T-helper 1 cell treated with Interleukin-12 subunit alpha and Interleukin-12 subunit beta and Interleukin-4 antibody, amounts not matched to agents 30 μg/mL and 1 μg/mL, for 36 hours (primary cell): Measurements from ENCODE around the gene IFNAR1.
A peak's percentile ranks its signal among the peaks of the same experiment; 100 is the strongest.

Experiments
- H3K27ac Mint-ChIP-seq: one replicate; pipeline ENCODE4 v1.8.0; 2021; ENCODE audit warnings: mild to moderate bottlenecking, mixed read lengths
- H3K27me3 Mint-ChIP-seq: one replicate; pipeline ENCODE4 v1.8.0; 2021; ENCODE audit warnings: low read depth, mixed read lengths
- H3K36me3 Mint-ChIP-seq: one replicate; pipeline ENCODE4 v1.8.0; 2021; ENCODE audit warnings: low read depth, mixed read lengths
- H3K4me1 Mint-ChIP-seq: one replicate; pipeline ENCODE4 v1.8.0; 2021; ENCODE audit warnings: low read depth, mixed read lengths
- H3K4me3 Mint-ChIP-seq: one replicate; pipeline ENCODE4 v1.8.0; 2021; ENCODE audit warnings: mild to moderate bottlenecking, moderate library complexity, mixed read lengths
- H3K9me3 Mint-ChIP-seq: one replicate; pipeline ENCODE4 v1.8.0; 2021; ENCODE audit warnings: mixed read lengths

The IFNAR1 gene

GRCh38 chr21:33384841-33385331 is 60.1 kb downstream of the IFNAR1 start:
- Mint-ChIP-seq H3K36me3 (peaks cover 2% of the 10 kb centered on the region), H3K9me3 (no peaks in the 10 kb centered on the region), H3K4me3 (peak overlapping the region; percentile 68), H3K27ac (peak overlapping the region; percentile 74), H3K4me1 (peaks cover 51% of the 10 kb centered on the region), H3K27me3 (peaks cover 69% of the 10 kb centered on the region)

- no peak overlapping the region for H3K27ac Mint-ChIP-seq
- H3K4me1 Mint-ChIP-seq: peaks cover 37% of the 10 kb centered on the region
- no peaks in the 10 kb centered on the region for H3K36me3 Mint-ChIP-seq
- peaks cover 75% of the 10 kb centered on the region for H3K27me3 Mint-ChIP-seq
- no peaks in the 10 kb centered on the region for H3K9me3 Mint-ChIP-seq
- no peak overlapping the region for H3K4me3 Mint-ChIP-seq
These were observed 61.5 kb downstream of the IFNAR1 start for GRCh38 chr21:33386222-33386784.

- H3K27me3 Mint-ChIP-seq: peaks cover 78% of the 10 kb centered on the region
- H3K27ac Mint-ChIP-seq: no peak overlapping the region
- peaks cover 31% of the 10 kb centered on the region for H3K4me1 Mint-ChIP-seq
These were observed 62.5 kb downstream of the IFNAR1 start for GRCh38 chr21:33387294-33387693.

GRCh38 chr21:33388188-33388587 is 63.4 kb downstream of the IFNAR1 start:
- Mint-ChIP-seq H3K9me3 (no peaks in the 10 kb centered on the region), H3K27me3 (peaks cover 80% of the 10 kb centered on the region), H3K4me1 (peaks cover 22% of the 10 kb centered on the region), H3K4me3 (no peak overlapping the region), H3K36me3 (no peaks in the 10 kb centered on the region), H3K27ac (no peak overlapping the region)

More at GRCh38 chr21:33387294-33387693, 62.5 kb downstream of the IFNAR1 start:
- no peaks in the 10 kb centered on the region for H3K36me3 Mint-ChIP-seq
- no peak overlapping the region for H3K4me3 Mint-ChIP-seq
- no peaks in the 10 kb centered on the region for H3K9me3 Mint-ChIP-seq

GRCh38 chr21:33390479-33390878 is 65.7 kb downstream of the IFNAR1 start:
- Mint-ChIP-seq H3K27ac (no peak overlapping the region), H3K4me3 (no peak overlapping the region), H3K9me3 (no peaks in the 10 kb centered on the region), H3K4me1 (peaks cover 2% of the 10 kb centered on the region), H3K27me3 (peaks cover 80% of the 10 kb centered on the region), H3K36me3 (no peaks in the 10 kb centered on the region)

- peaks cover 75% of the 10 kb centered on the region for H3K27me3 Mint-ChIP-seq
- H3K9me3 Mint-ChIP-seq: no peaks in the 10 kb centered on the region
- no peaks in the 10 kb centered on the region for H3K36me3 Mint-ChIP-seq
- no peak overlapping the region for H3K4me3 Mint-ChIP-seq
- H3K27ac Mint-ChIP-seq: no peak overlapping the region
- H3K4me1 Mint-ChIP-seq: no peaks in the 10 kb centered on the region
These were observed 66.9 kb downstream of the IFNAR1 start for GRCh38 chr21:33391656-33392055.

GRCh38 chr21:33392284-33392985 is 67.7 kb downstream of the IFNAR1 start:
- Mint-ChIP-seq H3K27ac (no peak overlapping the region), H3K36me3 (no peaks in the 10 kb centered on the region), H3K4me1 (no peaks in the 10 kb centered on the region), H3K4me3 (no peak overlapping the region), H3K27me3 (peaks cover 75% of the 10 kb centered on the region), H3K9me3 (no peaks in the 10 kb centered on the region)

GRCh38 chr21:33393348-33393747 is 68.6 kb downstream of the IFNAR1 start:
- H3K9me3 Mint-ChIP-seq: no peaks in the 10 kb centered on the region
- H3K4me1 Mint-ChIP-seq: no peaks in the 10 kb centered on the region
- no peaks in the 10 kb centered on the region for H3K36me3 Mint-ChIP-seq
- H3K4me3 Mint-ChIP-seq: no peak overlapping the region
- no peak overlapping the region for H3K27ac Mint-ChIP-seq
- peaks cover 76% of the 10 kb centered on the region for H3K27me3 Mint-ChIP-seq

GRCh38 chr21:33394260-33394659 is 69.5 kb downstream of the IFNAR1 start:
- peaks cover 79% of the 10 kb centered on the region for H3K27me3 Mint-ChIP-seq
- no peaks in the 10 kb centered on the region for H3K36me3 Mint-ChIP-seq
- no peaks in the 10 kb centered on the region for H3K4me1 Mint-ChIP-seq
- H3K27ac Mint-ChIP-seq: no peak overlapping the region
- H3K4me3 Mint-ChIP-seq: no peak overlapping the region
- no peaks in the 10 kb centered on the region for H3K9me3 Mint-ChIP-seq

- Mint-ChIP-seq H3K27ac (no peak overlapping the region), H3K4me3 (no peak overlapping the region), H3K4me1 (peaks cover 2% of the 10 kb centered on the region), H3K27me3 (peaks cover 74% of the 10 kb centered on the region), H3K36me3 (no peaks in the 10 kb centered on the region), H3K9me3 (no peaks in the 10 kb centered on the region)
These were observed 71.1 kb downstream of the IFNAR1 start for GRCh38 chr21:33395891-33396331.

GRCh38 chr21:33396436-33396835 is 71.7 kb downstream of the IFNAR1 start:
- Mint-ChIP-seq H3K36me3 (no peaks in the 10 kb centered on the region), H3K27ac (no peak overlapping the region), H3K27me3 (peaks cover 75% of the 10 kb centered on the region), H3K9me3 (no peaks in the 10 kb centered on the region), H3K4me3 (no peak overlapping the region), H3K4me1 (peaks cover 2% of the 10 kb centered on the region)

GRCh38 chr21:33396951-33397350 is 72.2 kb downstream of the IFNAR1 start:
- Mint-ChIP-seq H3K9me3 (no peaks in the 10 kb centered on the region), H3K27ac (no peak overlapping the region), H3K36me3 (no peaks in the 10 kb centered on the region), H3K4me1 (peaks cover 2% of the 10 kb centered on the region), H3K27me3 (peaks cover 74% of the 10 kb centered on the region), H3K4me3 (no peak overlapping the region)

- Mint-ChIP-seq H3K9me3 (no peaks in the 10 kb centered on the region), H3K27me3 (peaks cover 73% of the 10 kb centered on the region), H3K4me3 (no peak overlapping the region), H3K36me3 (no peaks in the 10 kb centered on the region), H3K27ac (no peak overlapping the region), H3K4me1 (peaks cover 2% of the 10 kb centered on the region)
These were observed 72.9 kb downstream of the IFNAR1 start for GRCh38 chr21:33397717-33398116.

GRCh38 chr21:33398361-33398760 is 73.6 kb downstream of the IFNAR1 start:
- Mint-ChIP-seq H3K4me3 (no peak overlapping the region), H3K4me1 (peaks cover 2% of the 10 kb centered on the region), H3K27me3 (peaks cover 69% of the 10 kb centered on the region), H3K27ac (no peak overlapping the region), H3K9me3 (no peaks in the 10 kb centered on the region), H3K36me3 (no peaks in the 10 kb centered on the region)

GRCh38 chr21:33401630-33401992 is 76.8 kb downstream of the IFNAR1 start:
- Mint-ChIP-seq H3K27ac (no peak overlapping the region), H3K27me3 (peaks cover 79% of the 10 kb centered on the region), H3K4me1 (peaks cover 7% of the 10 kb centered on the region), H3K36me3 (no peaks in the 10 kb centered on the region), H3K4me3 (no peak overlapping the region), H3K9me3 (no peaks in the 10 kb centered on the region)
